Measurements from ENCODE around the gene TNFRSF1A. TPM values are rescaled to one million over a fixed set of nuclear protein-coding genes. Genes with fewer than 3 reads are reported as not detected.

The TNFRSF1A gene
- total RNA-seq, 1 donor from 2014 or later, result 127 TPM

- no peaks in the 10 kb centered on the region for H3K9me3 Mint-ChIP-seq (ENCODE audit: low read depth)
- peak overlapping the region; percentile 16 for H3K4me3 Mint-ChIP-seq (ENCODE audit: unreplicated experiment)
- no peak for DNase-seq (ENCODE audit: low spot score)
- TF ChIP-seq CTCF (IDR thresholded peaks at IDR 0.05), result peak; percentile 12
- no peak overlapping the region for H3K27ac Mint-ChIP-seq (ENCODE audit: unreplicated experiment)
- no peaks in the 10 kb centered on the region for H3K27me3 Mint-ChIP-seq (ENCODE audit: low read depth)
- no peaks in the 10 kb centered on the region for H3K36me3 Mint-ChIP-seq (ENCODE audit: low read depth)
- peaks cover 13% of the 10 kb centered on the region for H3K4me1 Mint-ChIP-seq (ENCODE audit: low read depth)
These were observed 30.9 kb downstream of the TNFRSF1A start for GRCh38 chr12:6310771-6311610.

GRCh38 chr12:6307529-6307928 is 34.3 kb downstream of the TNFRSF1A start:
- Mint-ChIP-seq H3K9me3 (ENCODE audit: low read depth) (no peaks in the 10 kb centered on the region), H3K27ac (ENCODE audit: unreplicated experiment) (no peak overlapping the region)

GRCh38 chr12:6306599-6307220 is 35.2 kb downstream of the TNFRSF1A start:
- no peaks in the 10 kb centered on the region for H3K4me1 Mint-ChIP-seq (ENCODE audit: low read depth)
- no peak overlapping the region for H3K27ac Mint-ChIP-seq (ENCODE audit: unreplicated experiment)
- no peaks in the 10 kb centered on the region for H3K36me3 Mint-ChIP-seq (ENCODE audit: low read depth)
- H3K9me3 Mint-ChIP-seq (ENCODE audit: low read depth), result no peaks in the 10 kb centered on the region
- peaks cover 5% of the 10 kb centered on the region for H3K27me3 Mint-ChIP-seq (ENCODE audit: low read depth)
- peak; percentile 43 for DNase-seq (ENCODE audit: low spot score)
- H3K4me3 Mint-ChIP-seq (ENCODE audit: unreplicated experiment), result no peak overlapping the region
- no peak for TF ChIP-seq CTCF (IDR thresholded peaks at IDR 0.05)

More at GRCh38 chr12:6307529-6307928, 34.3 kb downstream of the TNFRSF1A start:
- Mint-ChIP-seq H3K4me1 (ENCODE audit: low read depth) (peaks cover 2% of the 10 kb centered on the region), H3K4me3 (ENCODE audit: unreplicated experiment) (no peak overlapping the region), H3K27me3 (ENCODE audit: low read depth) (peaks cover 5% of the 10 kb centered on the region), H3K36me3 (ENCODE audit: low read depth) (no peaks in the 10 kb centered on the region)
- no peak for TF ChIP-seq CTCF (IDR thresholded peaks at IDR 0.05)
- peak; percentile 52 for DNase-seq (ENCODE audit: low spot score)

GRCh38 chr12:6306151-6306550 is 35.7 kb downstream of the TNFRSF1A start:
- H3K36me3 Mint-ChIP-seq (ENCODE audit: low read depth), result no peaks in the 10 kb centered on the region
- H3K27me3 Mint-ChIP-seq (ENCODE audit: low read depth), result peaks cover 5% of the 10 kb centered on the region
- H3K4me3 Mint-ChIP-seq (ENCODE audit: unreplicated experiment), result no peak overlapping the region
- H3K9me3 Mint-ChIP-seq (ENCODE audit: low read depth), result no peaks in the 10 kb centered on the region
- DNase-seq (ENCODE audit: low spot score), result no peak
- no peak overlapping the region for H3K27ac Mint-ChIP-seq (ENCODE audit: unreplicated experiment)
- no peak for TF ChIP-seq CTCF (IDR thresholded peaks at IDR 0.05)
- no peaks in the 10 kb centered on the region for H3K4me1 Mint-ChIP-seq (ENCODE audit: low read depth)

GRCh38 chr12:6303071-6303470 is 38.8 kb downstream of the TNFRSF1A start:
- H3K4me1 Mint-ChIP-seq (ENCODE audit: low read depth), result no peaks in the 10 kb centered on the region
- H3K36me3 Mint-ChIP-seq (ENCODE audit: low read depth), result no peaks in the 10 kb centered on the region
- peaks cover 5% of the 10 kb centered on the region for H3K27me3 Mint-ChIP-seq (ENCODE audit: low read depth)
- TF ChIP-seq CTCF (IDR thresholded peaks at IDR 0.05), result no peak
- no peaks in the 10 kb centered on the region for H3K9me3 Mint-ChIP-seq (ENCODE audit: low read depth)
- peak; percentile 14 for DNase-seq (ENCODE audit: low spot score)
- no peak overlapping the region for H3K27ac Mint-ChIP-seq (ENCODE audit: unreplicated experiment)
- no peak overlapping the region for H3K4me3 Mint-ChIP-seq (ENCODE audit: unreplicated experiment)
